ENCODE data around the gene YTHDC1.

YTHDC1 gene

GRCh38 chr4:68299492-68300457 lies 50.1 kb downstream of the YTHDC1 start:
- no peak for DNase-seq (ENCODE audit: low read depth in 1 of 2, low spot score in 1 of 2)
- no peak overlapping the region for H3K4me3 ChIP-seq (replicated peaks; ENCODE audit: insufficient read depth, low read length)
- no peak overlapping the region for H3K27ac ChIP-seq (replicated peaks)
- no peak for TF ChIP-seq SPI1 (IDR thresholded peaks at IDR 0.05; ENCODE audit: borderline replicate concordance, low read depth)
- TF ChIP-seq GABPA (IDR thresholded peaks at IDR 0.05; ENCODE audit: low read depth) = no peak
- no peak for TF ChIP-seq POLR2AphosphoS5 (IDR thresholded peaks at IDR 0.05; ENCODE audit: low read depth)
- no peak for TF ChIP-seq CTCF (IDR thresholded peaks at IDR 0.05; ENCODE audit: insufficient read depth, low read length)
- TF ChIP-seq REST (IDR thresholded peaks at IDR 0.05; ENCODE audit: insufficient replicate concordance, low read depth) = no peak
- no peaks in the 10 kb centered on the region for H3K27me3 ChIP-seq (ENCODE audit: insufficient read depth, poor library complexity, severe bottlenecking)

- no peak for DNase-seq (ENCODE audit: low read depth in 1 of 2, low spot score in 1 of 2)
- TF ChIP-seq REST (IDR thresholded peaks at IDR 0.05; ENCODE audit: insufficient replicate concordance, low read depth) = no peak
- Histone ChIP-seq H3K27me3 (ENCODE audit: insufficient read depth, poor library complexity, severe bottlenecking) (no peaks in the 10 kb centered on the region), H3K4me3 (replicated peaks; ENCODE audit: insufficient read depth, low read length) (no peak overlapping the region), H3K27ac (replicated peaks) (no peak overlapping the region)
Measured at GRCh38 chr4:68297137-68297536, 52.8 kb downstream of the YTHDC1 start.

- H3K27me3 ChIP-seq (ENCODE audit: insufficient read depth, poor library complexity, severe bottlenecking) = no peaks in the 10 kb centered on the region
- H3K4me3 ChIP-seq (replicated peaks; ENCODE audit: insufficient read depth, low read length) = no peak overlapping the region
- TF ChIP-seq POLR2AphosphoS5 (IDR thresholded peaks at IDR 0.05; ENCODE audit: low read depth) (no peak), REST (IDR thresholded peaks at IDR 0.05; ENCODE audit: insufficient replicate concordance, low read depth) (no peak), GABPA (IDR thresholded peaks at IDR 0.05; ENCODE audit: low read depth) (no peak), CTCF (IDR thresholded peaks at IDR 0.05; ENCODE audit: insufficient read depth, low read length) (no peak), SPI1 (IDR thresholded peaks at IDR 0.05; ENCODE audit: borderline replicate concordance, low read depth) (no peak)
Measured at GRCh38 chr4:68291256-68291655, 58.6 kb downstream of the YTHDC1 start.

More at GRCh38 chr4:68291256-68291655, 58.6 kb downstream of the YTHDC1 start:
- DNase-seq (ENCODE audit: low read depth in 1 of 2, low spot score in 1 of 2) = no peak
- H3K27ac ChIP-seq (replicated peaks) = no peak overlapping the region
